Endometrium (tissue), 2 donors: ENCODE data around the gene YIPF6.
"Not testable (repeated sequence)": the region's sequence is repeated elsewhere in the genome, so short reads cannot be mapped to it uniquely, and the experiment has no call there.

Experiments used
- FAIRE-seq: peaks from 2 replicates; lab custom pipeline; 2012; peaks lifted over from hg19 to GRCh38; lab: Jason Lieb, UNC
- donor health status: control.
- donor health status: control.

Gene YIPF6

GRCh38 chrX:68498508-68499379 is at the start of gene YIPF6:
Gene YIPF6, plus strand, starts transcription at chrX:68499051. Its CDS starts 16 bp downstream, at chrX:68499067.
- FAIRE-seq = no peak

GRCh38 chrX:68451720-68452119 is 47.1 kb upstream of the YIPF6 start:
- FAIRE-seq = no peak

GRCh38 chrX:68454476-68455150 is 44.2 kb upstream of the YIPF6 start:
- no peak for FAIRE-seq

- FAIRE-seq = no peak
Observed at GRCh38 chrX:68455151-68455510, 43.7 kb upstream of the YIPF6 start.

GRCh38 chrX:68461093-68461492 is 37.8 kb upstream of the YIPF6 start:
- no peak for FAIRE-seq

GRCh38 chrX:68461576-68461975 is 37.3 kb upstream of the YIPF6 start:
- FAIRE-seq = no peak

GRCh38 chrX:68462197-68462596 is 36.7 kb upstream of the YIPF6 start:
- FAIRE-seq = no peak

GRCh38 chrX:68462653-68463052 is 36.2 kb upstream of the YIPF6 start:
- FAIRE-seq = peak; percentile 80

- no peak for FAIRE-seq
Observed at GRCh38 chrX:68463880-68464279, 35.0 kb upstream of the YIPF6 start.

- FAIRE-seq = no peak
Observed at GRCh38 chrX:68464796-68465195, 34.1 kb upstream of the YIPF6 start.

GRCh38 chrX:68480969-68481368 is 17.9 kb upstream of the YIPF6 start:
- no peak for FAIRE-seq

GRCh38 chrX:68486198-68486597 is 12.7 kb upstream of the YIPF6 start:
- FAIRE-seq = not testable (repeated sequence)

- no peak for FAIRE-seq
Observed at GRCh38 chrX:68487254-68487653, 11.6 kb upstream of the YIPF6 start.

- FAIRE-seq = no peak
Observed at GRCh38 chrX:68487924-68488323, 10.9 kb upstream of the YIPF6 start.

GRCh38 chrX:68488657-68489056 is 10.2 kb upstream of the YIPF6 start:
- no peak for FAIRE-seq

GRCh38 chrX:68490644-68491043 is 8.2 kb upstream of the YIPF6 start:
- FAIRE-seq = no peak

GRCh38 chrX:68492583-68492982 is 6.3 kb upstream of the YIPF6 start:
- no peak for FAIRE-seq

- not testable (repeated sequence) for FAIRE-seq
Observed at GRCh38 chrX:68493776-68494175, 5.1 kb upstream of the YIPF6 start.

- FAIRE-seq = no peak
Observed at GRCh38 chrX:68498044-68498507, 775 bp upstream of the YIPF6 start.

GRCh38 chrX:68499543-68500504 is 973 bp downstream of the YIPF6 start:
- FAIRE-seq = no peak

GRCh38 chrX:68503836-68504636 is 5.2 kb downstream of the YIPF6 start:
- FAIRE-seq = no peak
